Neural cell (in vitro differentiated cells): Measurements from ENCODE around the gene IL21R. TPM values are rescaled to one million over a fixed set of nuclear protein-coding genes. Genes with fewer than 3 reads are reported as not detected.

ENCODE experiments used
- H2AFZ ChIP-seq: fragments of 200-600, 300-800 bp; sonication (generic), shearing (Covaris generic); 2 replicates; pipeline ENCODE4 v1.6.0; 2014; ENCODE audit warnings: low read depth, mild to moderate bottlenecking, antibody characterized with exemption, low read length, moderate library complexity
- H3F3A ChIP-seq: fragments of 200-600 bp; shearing (Covaris generic); 2 replicates; pipeline ENCODE4 v1.6.1; 2016; ENCODE audit warnings: mild to moderate bottlenecking, moderate library complexity, mixed read lengths, antibody characterized with exemption, low read length; ENCODE audit not compliant: insufficient read depth, poor library complexity, severe bottlenecking
- H3K27ac ChIP-seq: fragments of 200-600, 300-800 bp; sonication (generic), shearing (Covaris generic); 2 replicates; pipeline ENCODE4 v1.5.1; 2014; ENCODE audit warnings: mild to moderate bottlenecking, low read length, moderate library complexity
- H3K27me3 ChIP-seq: fragments of 300-800, 200-600 bp; sonication (generic), shearing (Covaris generic); 2 replicates; pipeline ENCODE4 v1.6.0; 2014; ENCODE audit warnings: mild to moderate bottlenecking, low read depth, low read length, moderate library complexity; ENCODE audit not compliant: insufficient read depth
- H3K36me3 ChIP-seq: fragments of 300-800, 200-600 bp; sonication (generic), shearing (Covaris generic); 2 replicates; pipeline ENCODE4 v1.5.1; 2014; ENCODE audit warnings: mild to moderate bottlenecking, antibody characterized with exemption, low read length, moderate library complexity; ENCODE audit not compliant: insufficient read depth
- H3K4me2 ChIP-seq: fragments of 300-800, 200-600 bp; sonication (generic), shearing (Covaris generic); 2 replicates; pipeline ENCODE4 v1.6.0; 2014; ENCODE audit warnings: mild to moderate bottlenecking, low read length
- H3K4me3 ChIP-seq: fragments of 300-800, 200-600 bp; sonication (generic), shearing (Covaris generic); 2 replicates; pipeline ENCODE4 v1.5.1; 2014; ENCODE audit warnings: mild to moderate bottlenecking, low read length, moderate library complexity
- H3K79me2 ChIP-seq: fragments of 200-600 bp; shearing (Covaris generic); replicated peaks from 2 replicates; pipeline ENCODE4 v1.6.0; 2014; ENCODE audit warnings: mild to moderate bottlenecking, low read length, moderate library complexity; ENCODE audit not compliant: insufficient read depth
- H3K9ac ChIP-seq: fragments of 300-800, 200-600 bp; sonication (generic), shearing (Covaris generic); 2 replicates; pipeline ENCODE4 v1.6.1; 2016; ENCODE audit warnings: mild to moderate bottlenecking, low read length, mixed read lengths
- H3K9me2 ChIP-seq: fragments of 200-600 bp; shearing (Covaris generic); 2 replicates; pipeline ENCODE4 v1.6.1; 2016; ENCODE audit warnings: mild to moderate bottlenecking, low read length, mixed read lengths; ENCODE audit not compliant: insufficient read depth
- H3K9me3 ChIP-seq: fragments of 200-600, 300-800 bp; sonication (generic), shearing (Covaris generic); 2 replicates; pipeline ENCODE4 v1.6.1; 2016; ENCODE audit warnings: mild to moderate bottlenecking, mixed run types, low read length, moderate library complexity, mixed read lengths
- H4K20me1 ChIP-seq: fragments of 200-600 bp; shearing (Covaris generic); 2 replicates; pipeline ENCODE4 v1.6.1; 2016; ENCODE audit warnings: mild to moderate bottlenecking, mixed run types; ENCODE audit not compliant: insufficient read depth
- EP300 ChIP-seq: fragments of 450-650 bp; conservative IDR thresholded peaks from 2 replicates; pipeline ENCODE4 v1.6.1; 2014; ENCODE audit warnings: antibody characterized with exemption, mild to moderate bottlenecking, moderate library complexity; ENCODE audit not compliant: poor library complexity, severe bottlenecking
- EZH2 ChIP-seq: fragments of 200-600, 300-800 bp; shearing (Covaris generic), sonication (generic); IDR thresholded peaks from 2 replicates; pipeline ENCODE4 v1.6.1; 2014; ENCODE audit warnings: antibody characterized with exemption, low read length, borderline replicate concordance, mild to moderate bottlenecking; ENCODE audit not compliant: insufficient read depth, poor library complexity, severe bottlenecking
- MXI1 ChIP-seq: fragments of 450-650 bp; conservative IDR thresholded peaks from 2 replicates; pipeline ENCODE4 v1.6.1; 2014; ENCODE audit warnings: antibody characterized with exemption, mild to moderate bottlenecking; ENCODE audit not compliant: poor library complexity, severe bottlenecking
- POLR2AphosphoS5 ChIP-seq: IDR thresholded peaks from 2 replicates; pipeline ENCODE4 v1.6.1; 2012
- RAD21 ChIP-seq: fragments of 450-650 bp; conservative IDR thresholded peaks from 2 replicates; pipeline ENCODE4 v1.6.1; 2014; ENCODE audit warnings: antibody characterized with exemption, mild to moderate bottlenecking, moderate library complexity
- SMC3 ChIP-seq: fragments of 450-650 bp; conservative IDR thresholded peaks from 2 replicates; pipeline ENCODE4 v1.6.1; 2014; ENCODE audit warnings: antibody characterized with exemption, mild to moderate bottlenecking, moderate library complexity; ENCODE audit not compliant: poor library complexity
- TAF1 ChIP-seq: IDR thresholded peaks from 2 replicates; pipeline ENCODE4 v1.6.1; 2012; ENCODE audit warnings: low read depth
- polyA minus RNA-seq: library from RNA; depleted of rRNA, polyadenylated mRNA; stranded (reverse); fragments of >200 nt; gene quantifications from 2 replicates; pipeline ENCODE4 v1.2.3, GENCODE V29; 2014
- polyA plus RNA-seq: library from polyadenylated mRNA; depleted of rRNA; stranded (reverse); fragments of >200 nt; gene quantifications from 2 replicates; pipeline ENCODE4 v1.2.3, GENCODE V29; 2014
- TF ChIP-seq, protein P1 (sequence below): fragments of 450-650 bp; IDR thresholded peaks from 2 replicates; pipeline ENCODE4 v1.5.1; 2014; ENCODE audit warnings: antibody characterized with exemption, mild to moderate bottlenecking, moderate library complexity; ENCODE audit not compliant: poor library complexity, severe bottlenecking
- TF ChIP-seq, protein P2 (sequence below): IDR thresholded peaks from 2 replicates; pipeline ENCODE4 v1.6.1; 2012; ENCODE audit warnings: borderline replicate concordance

Gene IL21R
- polyA plus RNA-seq = 0.08 TPM in 1 of 2 replicates, not detected in the other
- polyA minus RNA-seq = not detected in 2 replicates

DNA sequence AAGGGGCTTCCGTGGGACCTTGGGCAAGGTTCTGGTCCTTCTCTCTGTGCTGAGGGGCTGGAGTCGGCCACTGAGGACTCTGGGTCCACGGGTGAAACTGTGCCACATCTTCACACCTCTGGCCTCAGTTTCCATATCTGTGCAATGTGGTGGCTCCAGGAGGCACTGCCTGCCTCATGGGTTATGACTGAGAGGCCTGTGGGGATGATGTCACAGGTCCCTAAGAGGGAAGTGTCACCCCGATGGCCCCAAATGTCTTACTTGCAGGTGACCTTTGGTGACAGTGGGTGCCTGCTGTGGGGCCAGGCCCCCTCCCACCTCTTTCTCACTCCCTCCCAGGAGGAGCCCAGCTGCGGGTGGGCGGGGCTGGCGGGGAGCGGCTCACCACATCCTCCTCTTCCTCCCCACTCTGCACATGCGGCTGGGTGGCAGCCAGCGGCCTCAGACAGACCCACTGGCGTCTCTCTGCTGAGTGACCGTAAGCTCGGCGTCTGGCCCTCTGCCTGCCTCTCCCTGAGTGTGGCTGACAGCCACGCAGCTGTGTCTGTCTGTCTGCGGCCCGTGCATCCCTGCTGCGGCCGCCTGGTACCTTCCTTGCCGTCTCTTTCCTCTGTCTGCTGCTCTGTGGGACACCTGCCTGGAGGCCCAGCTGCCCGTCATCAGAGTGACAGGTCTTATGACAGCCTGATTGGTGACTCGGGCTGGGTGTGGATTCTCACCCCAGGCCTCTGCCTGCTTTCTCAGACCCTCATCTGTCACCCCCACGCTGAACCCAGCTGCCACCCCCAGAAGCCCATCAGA, at the start of gene IL21R:
Gene IL21R, plus strand, starts transcription at position 407 of the 801 bp plus-strand sequence. CDS start 27,898 bp downstream, outside the sequence.
- H3F3A ChIP-seq = no peaks in the 10 kb centered on the region
- H3K27ac ChIP-seq = no peak within 1 kb of the TSS
- TF ChIP-seq, protein P1, sequence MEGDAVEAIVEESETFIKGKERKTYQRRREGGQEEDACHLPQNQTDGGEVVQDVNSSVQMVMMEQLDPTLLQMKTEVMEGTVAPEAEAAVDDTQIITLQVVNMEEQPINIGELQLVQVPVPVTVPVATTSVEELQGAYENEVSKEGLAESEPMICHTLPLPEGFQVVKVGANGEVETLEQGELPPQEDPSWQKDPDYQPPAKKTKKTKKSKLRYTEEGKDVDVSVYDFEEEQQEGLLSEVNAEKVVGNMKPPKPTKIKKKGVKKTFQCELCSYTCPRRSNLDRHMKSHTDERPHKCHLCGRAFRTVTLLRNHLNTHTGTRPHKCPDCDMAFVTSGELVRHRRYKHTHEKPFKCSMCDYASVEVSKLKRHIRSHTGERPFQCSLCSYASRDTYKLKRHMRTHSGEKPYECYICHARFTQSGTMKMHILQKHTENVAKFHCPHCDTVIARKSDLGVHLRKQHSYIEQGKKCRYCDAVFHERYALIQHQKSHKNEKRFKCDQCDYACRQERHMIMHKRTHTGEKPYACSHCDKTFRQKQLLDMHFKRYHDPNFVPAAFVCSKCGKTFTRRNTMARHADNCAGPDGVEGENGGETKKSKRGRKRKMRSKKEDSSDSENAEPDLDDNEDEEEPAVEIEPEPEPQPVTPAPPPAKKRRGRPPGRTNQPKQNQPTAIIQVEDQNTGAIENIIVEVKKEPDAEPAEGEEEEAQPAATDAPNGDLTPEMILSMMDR = no peak
- TF ChIP-seq, protein P2, sequence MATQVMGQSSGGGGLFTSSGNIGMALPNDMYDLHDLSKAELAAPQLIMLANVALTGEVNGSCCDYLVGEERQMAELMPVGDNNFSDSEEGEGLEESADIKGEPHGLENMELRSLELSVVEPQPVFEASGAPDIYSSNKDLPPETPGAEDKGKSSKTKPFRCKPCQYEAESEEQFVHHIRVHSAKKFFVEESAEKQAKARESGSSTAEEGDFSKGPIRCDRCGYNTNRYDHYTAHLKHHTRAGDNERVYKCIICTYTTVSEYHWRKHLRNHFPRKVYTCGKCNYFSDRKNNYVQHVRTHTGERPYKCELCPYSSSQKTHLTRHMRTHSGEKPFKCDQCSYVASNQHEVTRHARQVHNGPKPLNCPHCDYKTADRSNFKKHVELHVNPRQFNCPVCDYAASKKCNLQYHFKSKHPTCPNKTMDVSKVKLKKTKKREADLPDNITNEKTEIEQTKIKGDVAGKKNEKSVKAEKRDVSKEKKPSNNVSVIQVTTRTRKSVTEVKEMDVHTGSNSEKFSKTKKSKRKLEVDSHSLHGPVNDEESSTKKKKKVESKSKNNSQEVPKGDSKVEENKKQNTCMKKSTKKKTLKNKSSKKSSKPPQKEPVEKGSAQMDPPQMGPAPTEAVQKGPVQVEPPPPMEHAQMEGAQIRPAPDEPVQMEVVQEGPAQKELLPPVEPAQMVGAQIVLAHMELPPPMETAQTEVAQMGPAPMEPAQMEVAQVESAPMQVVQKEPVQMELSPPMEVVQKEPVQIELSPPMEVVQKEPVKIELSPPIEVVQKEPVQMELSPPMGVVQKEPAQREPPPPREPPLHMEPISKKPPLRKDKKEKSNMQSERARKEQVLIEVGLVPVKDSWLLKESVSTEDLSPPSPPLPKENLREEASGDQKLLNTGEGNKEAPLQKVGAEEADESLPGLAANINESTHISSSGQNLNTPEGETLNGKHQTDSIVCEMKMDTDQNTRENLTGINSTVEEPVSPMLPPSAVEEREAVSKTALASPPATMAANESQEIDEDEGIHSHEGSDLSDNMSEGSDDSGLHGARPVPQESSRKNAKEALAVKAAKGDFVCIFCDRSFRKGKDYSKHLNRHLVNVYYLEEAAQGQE = no peak
- TF ChIP-seq POLR2AphosphoS5 (no peak), EP300 (no peak), EZH2 (no peak), RAD21 (no peak), TAF1 (no peak), MXI1 (no peak), SMC3 (no peak)
- no peaks in the 10 kb centered on the region for H4K20me1 ChIP-seq
- no peak within 1 kb of the TSS for H3K4me2 ChIP-seq
- H3K9ac ChIP-seq = peak within 1 kb of the TSS; percentile 24
- H3K9me2 ChIP-seq = no peaks in the 10 kb centered on the region
- H2AFZ ChIP-seq = no peak within 1 kb of the TSS
- H3K36me3 ChIP-seq = no peaks in the 10 kb centered on the region
- no peaks in the 10 kb centered on the region for H3K9me3 ChIP-seq
- H3K4me3 ChIP-seq = no peak within 1 kb of the TSS
- H3K27me3 ChIP-seq = no peaks in the 10 kb centered on the region
- no peaks in the 10 kb centered on the region for H3K79me2 ChIP-seq

DNA sequence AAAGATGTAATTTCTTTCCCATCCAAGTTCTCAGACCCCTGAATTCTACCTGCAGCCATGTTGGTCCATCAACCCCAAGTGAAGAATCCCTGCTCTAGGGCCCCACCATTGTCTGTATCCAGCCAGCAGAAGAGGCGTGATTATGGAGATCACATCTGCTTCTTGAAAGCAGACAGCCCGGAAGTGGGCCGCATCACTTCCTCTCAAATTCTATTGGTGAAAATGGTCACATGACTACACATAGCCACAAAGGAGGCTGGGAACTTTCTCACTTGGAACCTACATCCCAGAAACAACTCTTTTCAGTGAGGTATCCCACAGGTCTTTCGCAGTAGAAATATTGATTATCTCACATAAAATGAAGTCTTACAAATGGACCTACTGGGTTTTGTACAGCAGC, 48.1 kb upstream of the IL21R start:
- H3K36me3 ChIP-seq = no peaks in the 10 kb centered on the region
- H2AFZ ChIP-seq = no peak overlapping the region
- H3K79me2 ChIP-seq = no peaks in the 10 kb centered on the region
- no peaks in the 10 kb centered on the region for H3F3A ChIP-seq
- no peaks in the 10 kb centered on the region for H3K9me2 ChIP-seq
- TF ChIP-seq POLR2AphosphoS5 = no peak
- TF ChIP-seq, protein P1 = no peak
- no peak for TF ChIP-seq EP300
- TF ChIP-seq SMC3 = no peak
- no peak for TF ChIP-seq RAD21
- TF ChIP-seq MXI1 = no peak
- TF ChIP-seq EZH2 = no peak
- TF ChIP-seq, protein P2 = no peak
- no peak for TF ChIP-seq TAF1
- no peaks in the 10 kb centered on the region for H3K9me3 ChIP-seq
- H3K4me3 ChIP-seq = no peak overlapping the region
- no peaks in the 10 kb centered on the region for H4K20me1 ChIP-seq
- H3K27me3 ChIP-seq = no peaks in the 10 kb centered on the region
- no peak overlapping the region for H3K27ac ChIP-seq
- no peak overlapping the region for H3K4me2 ChIP-seq
- H3K9ac ChIP-seq = no peak overlapping the region
